GM12878 (cell line): ENCODE results near the gene NAV3. TPM values are rescaled to one million over a fixed set of nuclear protein-coding genes. Genes with fewer than 3 reads are reported as not detected.
A peak's percentile ranks its signal among the peaks of the same experiment; 100 is the strongest.

ENCODE experiments used
- ATAC-seq: fragments of 200-7000 bp; cut with Tn5 transposase; 3 replicates; pipeline ENCODE4 v1.9.1; 2020; ENCODE audit warnings: mild to moderate bottlenecking, moderate library complexity
- BruUV-seq: library from RNA; stranded (reverse); fragments of 400-500 nt; replicated peaks from 2 replicates; lab custom pipeline; 2021; lab: Mats Ljungman, UMichigan
- CTCF ChIA-PET: fragments of 300-600 bp; sonication (Branson Sonifier 250); formaldehyde crosslinking; extraction: SDS; loops from one replicate; lab custom pipeline; 2021; ENCODE audit warnings: inconsistent platforms; lab: Yijun Ruan, JAX
- POLR2A ChIA-PET: fragments of 350-600 bp; formaldehyde crosslinking; extraction: SDS; loops from one replicate; lab custom pipeline; 2021; ENCODE audit warnings: inconsistent platforms; lab: Charles Lee
- RAD21 ChIA-PET: fragments of 300-600 bp; sonication (Branson Sonifier 250); formaldehyde crosslinking; loops from one replicate; lab custom pipeline; 2023; ENCODE audit warnings: antibody characterized with exemption; ENCODE audit not compliant: unreplicated experiment; lab: Charles Lee
- SMC1A ChIA-PET: fragments of 300-600 bp; sonication (Branson Sonifier 250); formaldehyde crosslinking; loops from one replicate; lab custom pipeline; 2023; ENCODE audit not compliant: unreplicated experiment, uncharacterized antibody; lab: Charles Lee
- DNase-seq: peaks from one replicate; pipeline ENCODE4 v3.0.0-alpha.2; 2011; ENCODE audit warnings: low read depth, low spot score
- FAIRE-seq: peaks from 3 replicates; lab custom pipeline; 2011; peaks lifted over from hg19 to GRCh38; lab: Jason Lieb, UNC
- H2AFZ ChIP-seq: 2 replicates; pipeline ENCODE4 v1.6.0; 2011; ENCODE audit warnings: low read depth, low read length, control low read depth; ENCODE audit not compliant: control insufficient read depth
- H3K27ac ChIP-seq: 2 replicates; pipeline ENCODE4 v1.5.1; 2011; ENCODE audit warnings: control low read depth; ENCODE audit not compliant: control insufficient read depth, insufficient read depth
- H3K27me3 ChIP-seq, 2 experiments: replicated peaks in 1 of 2; 2 replicates each; pipeline versions ENCODE4 v1.6.0 to v1.6.1; 2011; ENCODE audit warnings: low read length in 1 of 2; ENCODE audit not compliant: control insufficient read depth in 2 of 2, insufficient read depth in 2 of 2
- H3K36me3 ChIP-seq, 2 experiments: 2 replicates each; pipeline ENCODE4 v1.5.1; 2011; ENCODE audit warnings: low read length in 1 of 2; ENCODE audit not compliant: control insufficient read depth in 2 of 2, insufficient read depth in 2 of 2
- H3K4me1 ChIP-seq: 2 replicates; pipeline ENCODE4 v1.6.1; 2011; ENCODE audit warnings: mild to moderate bottlenecking, low read length, moderate library complexity, mixed read lengths; ENCODE audit not compliant: control insufficient read depth, insufficient read depth
- H3K4me2 ChIP-seq: 2 replicates; pipeline ENCODE4 v1.6.0; 2011; ENCODE audit warnings: control low read depth; ENCODE audit not compliant: control insufficient read depth, insufficient read depth
- H3K4me3 ChIP-seq: fragments of 200-600 bp; sonication (generic); 2 replicates; pipeline ENCODE4 v1.5.1; 2016
- H3K79me2 ChIP-seq: 2 replicates; pipeline ENCODE4 v1.6.0; 2011; ENCODE audit warnings: low read length; ENCODE audit not compliant: control insufficient read depth, insufficient read depth
- H3K9ac ChIP-seq: 2 replicates; pipeline ENCODE4 v1.8.0; 2011; ENCODE audit warnings: low read length, control low read depth, mixed read lengths; ENCODE audit not compliant: control insufficient read depth, insufficient read depth
- H3K9me3 ChIP-seq: replicated peaks from 3 replicates; pipeline ENCODE4 v1.5.1; 2011; ENCODE audit warnings: mild to moderate bottlenecking, low read length; ENCODE audit not compliant: control insufficient read depth, insufficient read depth
- H4K20me1 ChIP-seq: 2 replicates; pipeline ENCODE4 v1.6.0; 2011; ENCODE audit not compliant: control insufficient read depth, insufficient read depth
- CBFB ChIP-seq: IDR thresholded peaks from 2 replicates; pipeline ENCODE4 v1.6.1; 2016; ENCODE audit warnings: antibody characterized with exemption, low read depth
- CEBPB ChIP-seq, 2 experiments: fragments of 150-350 bp in 1 of 2; IDR thresholded peaks; 2 replicates each; pipeline ENCODE4 v1.6.1; 2012 to 2014; ENCODE audit warnings: low read depth in 2 of 2, low read length in 2 of 2, borderline replicate concordance in 1 of 2, inconsistent platforms in 1 of 2
- HDAC2 ChIP-seq: fragments of 200-600 bp; sonication (generic); IDR thresholded peaks from 2 replicates; pipeline ENCODE4 v1.6.1; 2017
- IKZF1 ChIP-seq: fragments of 450-650 bp; conservative IDR thresholded peaks from 2 replicates; pipeline ENCODE4 v1.6.1; 2017; ENCODE audit warnings: antibody characterized with exemption, mild to moderate bottlenecking
- MEF2A ChIP-seq: IDR thresholded peaks from 2 replicates; pipeline ENCODE4 v1.6.1; 2011; ENCODE audit warnings: low read depth, mild to moderate bottlenecking, low read length, moderate library complexity; ENCODE audit not compliant: insufficient read depth
- RAD51 ChIP-seq: fragments of 450-650 bp; IDR thresholded peaks from 2 replicates; pipeline ENCODE4 v1.6.1; 2016; ENCODE audit warnings: moderate library complexity, mild to moderate bottlenecking, inconsistent platforms
- RUNX3 ChIP-seq: IDR thresholded peaks from 2 replicates; pipeline ENCODE4 v1.6.1; 2012; ENCODE audit warnings: low read length, inconsistent platforms
- SMAD1 ChIP-seq: fragments of 450-650 bp; IDR thresholded peaks from 2 replicates; pipeline ENCODE4 v1.6.1; 2018; ENCODE audit warnings: mild to moderate bottlenecking, low read depth; ENCODE audit not compliant: partially characterized antibody
- ZNF217 ChIP-seq: fragments of 450-650 bp; IDR thresholded peaks from 2 replicates; pipeline ENCODE4 v1.6.1; 2017; ENCODE audit warnings: antibody characterized with exemption, mild to moderate bottlenecking
- WGBS: methylation state at CpG from one replicate; pipeline ENCODE4 v1.1.6; 2016; ENCODE audit warnings: low lambda C conversion rate; ENCODE audit not compliant: insufficient replicate concordance, insufficient coverage; ENCODE audit errors: missing lambda C conversion rate; 5-methylcytosine and 5-hydroxymethylcytosine counted together
- in situ Hi-C: fragments of 300-500 bp; cut with MboI; formaldehyde crosslinking; loops from 9 replicates; pipeline ENCODE4 v1.14.3; 2018; ENCODE audit warnings: mixed read lengths
- intact Hi-C: fragments of 100-400 bp; cut with micrococcal nuclease; formaldehyde crosslinking; loops from one replicate; pipeline ENCODE4 v1.14.2; 2022; ENCODE audit not compliant: unreplicated experiment
- polyA plus RNA-seq, 11 experiments: library from polyadenylated mRNA; depleted of rRNA in 4 of 11; unstranded in 6 of 11; stranded (reverse) in 5 of 11; fragments of >200 nt; fragmentation: Nextera tagmentation in 4 of 11; fragmentation: Illumina TruSeq in 1 of 11; extraction: Ambion mirVana in 4 of 11; extraction: Trizol in 1 of 11; gene quantifications; 1 replicate in 1 of 11; 2 replicates in 10 of 11; pipeline versions ENCODE4 v1.2.1 to v1.2.3, GENCODE V29; 2011 to 2016; ENCODE audit warnings: inconsistent platforms in 2 of 11, missing spikeins in 2 of 11, low read depth in 1 of 11
- total RNA-seq, 4 experiments: library from RNA; depleted of rRNA in 3 of 4; stranded (reverse); fragments of >200 nt in 3 of 4; fragmentation: Illumina TruSeq in 1 of 4; extraction: Trizol in 1 of 4; gene quantifications; 2 replicates each; pipeline versions ENCODE4 v1.2.1 to v1.2.3, GENCODE V29; 2013 to 2021
- TF ChIP-seq, protein P1 (sequence below): IDR thresholded peaks from 2 replicates; pipeline ENCODE4 v1.6.1; 2011; ENCODE audit warnings: low read depth, low read length, improper control_type of control experiment, borderline replicate concordance
- TF ChIP-seq, protein P2 (sequence below): IDR thresholded peaks from 2 replicates; pipeline ENCODE4 v1.6.1; 2012; ENCODE audit warnings: improper control_type of control experiment, low read depth, low read length; ENCODE audit not compliant: insufficient replicate concordance
- TF ChIP-seq, protein P3 (sequence below): fragments of 450-650 bp; IDR thresholded peaks from 2 replicates; pipeline ENCODE4 v1.6.1; 2017; ENCODE audit warnings: mild to moderate bottlenecking, moderate library complexity

Gene NAV3
- total and polyA plus RNA-seq, 10 of the 15 experiments (the other 5 are each of a cell fraction or from before 2014, with no cell fraction given) = 0.05 to 0.51 (median 0.22) TPM; not detected in 1

DNA sequence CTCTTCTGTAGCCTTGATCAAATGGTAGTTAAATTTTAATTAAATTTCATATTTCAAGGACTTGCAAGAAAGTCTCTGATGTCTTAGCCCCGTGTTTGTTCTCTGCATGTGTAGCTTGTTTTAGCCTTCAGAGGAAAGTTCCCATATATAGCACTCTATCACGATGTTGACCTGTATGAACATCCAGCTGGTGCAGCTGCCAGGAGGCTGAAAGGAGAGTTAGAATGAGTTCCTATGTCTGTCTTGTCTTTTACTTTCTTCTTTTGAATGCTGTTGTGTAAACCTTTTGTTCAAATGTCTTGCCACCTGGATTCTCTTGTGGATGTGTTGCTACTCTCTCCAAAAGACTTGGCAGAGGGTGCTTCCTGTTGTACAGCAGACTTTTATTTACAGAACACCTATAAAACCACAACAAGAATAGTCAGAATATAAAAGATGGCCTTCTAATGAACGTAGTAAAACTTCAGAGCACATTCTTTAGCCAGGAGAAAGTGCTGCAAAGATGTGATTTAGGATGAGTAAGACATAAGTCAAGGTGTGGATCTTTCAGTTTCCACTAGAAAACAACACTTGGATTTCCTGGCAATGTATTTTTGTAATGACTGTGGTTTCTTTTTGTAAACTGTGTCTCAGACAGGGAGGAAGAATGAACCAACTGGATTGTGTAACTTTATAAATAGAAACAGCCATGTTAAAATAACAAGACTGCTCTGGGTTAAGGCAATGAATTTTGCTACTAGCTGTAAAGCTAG, 17.2 kb downstream of the NAV3 start:
- POLR2A ChIA-PET = interaction anchor here (0.7 to 1.4 kb wide), 3 partner anchors 10 to 33 kb away, joined by 3 to 5 read pairs (median 4); no protein-coding TSS in a partner anchor
- FAIRE-seq = no peak
- TF ChIP-seq SMAD1 (no peak), RUNX3 (peak; percentile 61), MEF2A (0 out of 2 replicates have a peak, but pooled peaks have one; percentile 71), ZNF217 (no peak), CBFB (no peak), HDAC2 (no peak), RAD51 (no peak), IKZF1 (peak; percentile 31; the same call in 1 of the 2 replicates), CEBPB (IDR thresholded peaks at IDR 0.05; ENCODE audit: borderline replicate concordance in 1 of 2, low read depth in 2 of 2, low read length in 2 of 2) (peak in 1 of 2 experiments; percentile 37; a peak in 1 of 4 replicates)
- TF ChIP-seq, protein P1, sequence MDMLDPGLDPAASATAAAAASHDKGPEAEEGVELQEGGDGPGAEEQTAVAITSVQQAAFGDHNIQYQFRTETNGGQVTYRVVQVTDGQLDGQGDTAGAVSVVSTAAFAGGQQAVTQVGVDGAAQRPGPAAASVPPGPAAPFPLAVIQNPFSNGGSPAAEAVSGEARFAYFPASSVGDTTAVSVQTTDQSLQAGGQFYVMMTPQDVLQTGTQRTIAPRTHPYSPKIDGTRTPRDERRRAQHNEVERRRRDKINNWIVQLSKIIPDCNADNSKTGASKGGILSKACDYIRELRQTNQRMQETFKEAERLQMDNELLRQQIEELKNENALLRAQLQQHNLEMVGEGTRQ = no peak
- TF ChIP-seq, protein P2, sequence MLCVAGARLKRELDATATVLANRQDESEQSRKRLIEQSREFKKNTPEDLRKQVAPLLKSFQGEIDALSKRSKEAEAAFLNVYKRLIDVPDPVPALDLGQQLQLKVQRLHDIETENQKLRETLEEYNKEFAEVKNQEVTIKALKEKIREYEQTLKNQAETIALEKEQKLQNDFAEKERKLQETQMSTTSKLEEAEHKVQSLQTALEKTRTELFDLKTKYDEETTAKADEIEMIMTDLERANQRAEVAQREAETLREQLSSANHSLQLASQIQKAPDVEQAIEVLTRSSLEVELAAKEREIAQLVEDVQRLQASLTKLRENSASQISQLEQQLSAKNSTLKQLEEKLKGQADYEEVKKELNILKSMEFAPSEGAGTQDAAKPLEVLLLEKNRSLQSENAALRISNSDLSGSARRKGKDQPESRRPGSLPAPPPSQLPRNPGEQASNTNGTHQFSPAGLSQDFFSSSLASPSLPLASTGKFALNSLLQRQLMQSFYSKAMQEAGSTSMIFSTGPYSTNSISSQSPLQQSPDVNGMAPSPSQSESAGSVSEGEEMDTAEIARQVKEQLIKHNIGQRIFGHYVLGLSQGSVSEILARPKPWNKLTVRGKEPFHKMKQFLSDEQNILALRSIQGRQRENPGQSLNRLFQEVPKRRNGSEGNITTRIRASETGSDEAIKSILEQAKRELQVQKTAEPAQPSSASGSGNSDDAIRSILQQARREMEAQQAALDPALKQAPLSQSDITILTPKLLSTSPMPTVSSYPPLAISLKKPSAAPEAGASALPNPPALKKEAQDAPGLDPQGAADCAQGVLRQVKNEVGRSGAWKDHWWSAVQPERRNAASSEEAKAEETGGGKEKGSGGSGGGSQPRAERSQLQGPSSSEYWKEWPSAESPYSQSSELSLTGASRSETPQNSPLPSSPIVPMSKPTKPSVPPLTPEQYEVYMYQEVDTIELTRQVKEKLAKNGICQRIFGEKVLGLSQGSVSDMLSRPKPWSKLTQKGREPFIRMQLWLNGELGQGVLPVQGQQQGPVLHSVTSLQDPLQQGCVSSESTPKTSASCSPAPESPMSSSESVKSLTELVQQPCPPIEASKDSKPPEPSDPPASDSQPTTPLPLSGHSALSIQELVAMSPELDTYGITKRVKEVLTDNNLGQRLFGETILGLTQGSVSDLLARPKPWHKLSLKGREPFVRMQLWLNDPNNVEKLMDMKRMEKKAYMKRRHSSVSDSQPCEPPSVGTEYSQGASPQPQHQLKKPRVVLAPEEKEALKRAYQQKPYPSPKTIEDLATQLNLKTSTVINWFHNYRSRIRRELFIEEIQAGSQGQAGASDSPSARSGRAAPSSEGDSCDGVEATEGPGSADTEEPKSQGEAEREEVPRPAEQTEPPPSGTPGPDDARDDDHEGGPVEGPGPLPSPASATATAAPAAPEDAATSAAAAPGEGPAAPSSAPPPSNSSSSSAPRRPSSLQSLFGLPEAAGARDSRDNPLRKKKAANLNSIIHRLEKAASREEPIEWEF = no peak
- TF ChIP-seq, protein P3, sequence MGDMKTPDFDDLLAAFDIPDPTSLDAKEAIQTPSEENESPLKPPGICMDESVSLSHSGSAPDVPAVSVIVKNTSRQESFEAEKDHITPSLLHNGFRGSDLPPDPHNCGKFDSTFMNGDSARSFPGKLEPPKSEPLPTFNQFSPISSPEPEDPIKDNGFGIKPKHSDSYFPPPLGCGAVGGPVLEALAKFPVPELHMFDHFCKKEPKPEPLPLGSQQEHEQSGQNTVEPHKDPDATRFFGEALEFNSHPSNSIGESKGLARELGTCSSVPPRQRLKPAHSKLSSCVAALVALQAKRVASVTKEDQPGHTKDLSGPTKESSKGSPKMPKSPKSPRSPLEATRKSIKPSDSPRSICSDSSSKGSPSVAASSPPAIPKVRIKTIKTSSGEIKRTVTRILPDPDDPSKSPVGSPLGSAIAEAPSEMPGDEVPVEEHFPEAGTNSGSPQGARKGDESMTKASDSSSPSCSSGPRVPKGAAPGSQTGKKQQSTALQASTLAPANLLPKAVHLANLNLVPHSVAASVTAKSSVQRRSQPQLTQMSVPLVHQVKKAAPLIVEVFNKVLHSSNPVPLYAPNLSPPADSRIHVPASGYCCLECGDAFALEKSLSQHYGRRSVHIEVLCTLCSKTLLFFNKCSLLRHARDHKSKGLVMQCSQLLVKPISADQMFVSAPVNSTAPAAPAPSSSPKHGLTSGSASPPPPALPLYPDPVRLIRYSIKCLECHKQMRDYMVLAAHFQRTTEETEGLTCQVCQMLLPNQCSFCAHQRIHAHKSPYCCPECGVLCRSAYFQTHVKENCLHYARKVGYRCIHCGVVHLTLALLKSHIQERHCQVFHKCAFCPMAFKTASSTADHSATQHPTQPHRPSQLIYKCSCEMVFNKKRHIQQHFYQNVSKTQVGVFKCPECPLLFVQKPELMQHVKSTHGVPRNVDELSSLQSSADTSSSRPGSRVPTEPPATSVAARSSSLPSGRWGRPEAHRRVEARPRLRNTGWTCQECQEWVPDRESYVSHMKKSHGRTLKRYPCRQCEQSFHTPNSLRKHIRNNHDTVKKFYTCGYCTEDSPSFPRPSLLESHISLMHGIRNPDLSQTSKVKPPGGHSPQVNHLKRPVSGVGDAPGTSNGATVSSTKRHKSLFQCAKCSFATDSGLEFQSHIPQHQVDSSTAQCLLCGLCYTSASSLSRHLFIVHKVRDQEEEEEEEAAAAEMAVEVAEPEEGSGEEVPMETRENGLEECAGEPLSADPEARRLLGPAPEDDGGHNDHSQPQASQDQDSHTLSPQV = no peak

More for the DNA sequence above, 17.2 kb downstream of the NAV3 start:
- no peaks in the 10 kb centered on the region for H3K9me3 ChIP-seq
- peak overlapping the region; percentile 49 for H3K4me2 ChIP-seq
- 0% methylated on average over 3 of the region's 3 CpGs for WGBS
- ATAC-seq (peak; percentile 62), DNase-seq (peak; percentile 26)
- no peak overlapping the region; the same call in 1 of the 2 replicates for H3K9ac ChIP-seq
- ChIA-PET RAD21 (interaction anchor here (0.7 to 1.4 kb wide), 4 partner anchors 12 to 101 kb away, joined by 3 to 4 read pairs (median 3); partner anchors contain the start of gene NAV3), CTCF (interaction anchor here (1.5 kb wide), 1 partner anchor 45 kb away, joined by 3 read pairs; no protein-coding TSS in a partner anchor), SMC1A (interaction anchor here (0.9 to 2.7 kb wide), 16 partner anchors 9 to 788 kb away, joined by 3 to 9 read pairs (median 3); partner anchors contain the start of gene NAV3)
- H3K4me3 ChIP-seq = peak overlapping the region; percentile 37; the same call in 1 of the 2 replicates
- no peaks in the 10 kb centered on the region for H3K36me3 ChIP-seq
- H2AFZ ChIP-seq = peak overlapping the region; percentile 51
- intact Hi-C loops (loop anchor here (2.0 kb wide), 1 partner anchor 101 kb away; no protein-coding TSS in a partner anchor), in situ Hi-C loops (no loop called here)
- BruUV-seq = no TSS peak
- no peaks in the 10 kb centered on the region for H3K79me2 ChIP-seq
- H3K4me1 ChIP-seq = peaks cover 21% of the 10 kb centered on the region
- H3K27ac ChIP-seq = peak overlapping the region; percentile 82
- no peaks in the 10 kb centered on the region for H4K20me1 ChIP-seq
- no peaks in the 10 kb centered on the region for H3K27me3 ChIP-seq
